ENCODE data around the gene FOS.

Gene FOS

DNA sequence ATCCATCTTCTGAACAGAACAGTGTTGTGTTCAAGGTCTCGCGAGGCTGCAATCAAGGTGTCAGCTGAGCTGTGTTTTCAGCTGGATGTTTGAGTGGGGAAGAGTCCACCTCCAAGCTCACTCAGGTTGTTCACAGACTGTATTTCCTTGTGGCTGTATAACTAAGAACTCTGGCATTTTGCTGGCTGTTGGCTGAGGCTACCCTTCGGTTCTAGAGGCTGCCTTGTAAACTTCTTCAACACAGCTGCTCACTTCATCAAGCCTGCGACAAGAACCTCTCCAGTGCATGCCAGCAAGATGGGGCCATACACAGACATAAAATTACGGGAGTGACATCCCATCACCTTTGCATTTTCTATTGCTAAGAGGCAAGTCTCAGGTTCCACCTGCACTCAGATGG, 12.7 kb downstream of the FOS start:
- H3K27me3 ChIP-seq (ENCODE audit: insufficient read depth, low read depth, severe bottlenecking) = no peaks in the 10 kb centered on the region
- DNase-seq = no peak
- H3K4me3 ChIP-seq (ENCODE audit: low read depth, low read length) = no peak overlapping the region
- H3K36me3 ChIP-seq = no peaks in the 10 kb centered on the region
- no peaks in the 10 kb centered on the region for H3K9me3 ChIP-seq (ENCODE audit: severe bottlenecking)
- TF ChIP-seq, protein P1, sequence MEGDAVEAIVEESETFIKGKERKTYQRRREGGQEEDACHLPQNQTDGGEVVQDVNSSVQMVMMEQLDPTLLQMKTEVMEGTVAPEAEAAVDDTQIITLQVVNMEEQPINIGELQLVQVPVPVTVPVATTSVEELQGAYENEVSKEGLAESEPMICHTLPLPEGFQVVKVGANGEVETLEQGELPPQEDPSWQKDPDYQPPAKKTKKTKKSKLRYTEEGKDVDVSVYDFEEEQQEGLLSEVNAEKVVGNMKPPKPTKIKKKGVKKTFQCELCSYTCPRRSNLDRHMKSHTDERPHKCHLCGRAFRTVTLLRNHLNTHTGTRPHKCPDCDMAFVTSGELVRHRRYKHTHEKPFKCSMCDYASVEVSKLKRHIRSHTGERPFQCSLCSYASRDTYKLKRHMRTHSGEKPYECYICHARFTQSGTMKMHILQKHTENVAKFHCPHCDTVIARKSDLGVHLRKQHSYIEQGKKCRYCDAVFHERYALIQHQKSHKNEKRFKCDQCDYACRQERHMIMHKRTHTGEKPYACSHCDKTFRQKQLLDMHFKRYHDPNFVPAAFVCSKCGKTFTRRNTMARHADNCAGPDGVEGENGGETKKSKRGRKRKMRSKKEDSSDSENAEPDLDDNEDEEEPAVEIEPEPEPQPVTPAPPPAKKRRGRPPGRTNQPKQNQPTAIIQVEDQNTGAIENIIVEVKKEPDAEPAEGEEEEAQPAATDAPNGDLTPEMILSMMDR (IDR thresholded peaks at IDR 0.05; ENCODE audit: low read depth, low read length) = no peak
- H3K27ac ChIP-seq = no peak overlapping the region

DNA sequence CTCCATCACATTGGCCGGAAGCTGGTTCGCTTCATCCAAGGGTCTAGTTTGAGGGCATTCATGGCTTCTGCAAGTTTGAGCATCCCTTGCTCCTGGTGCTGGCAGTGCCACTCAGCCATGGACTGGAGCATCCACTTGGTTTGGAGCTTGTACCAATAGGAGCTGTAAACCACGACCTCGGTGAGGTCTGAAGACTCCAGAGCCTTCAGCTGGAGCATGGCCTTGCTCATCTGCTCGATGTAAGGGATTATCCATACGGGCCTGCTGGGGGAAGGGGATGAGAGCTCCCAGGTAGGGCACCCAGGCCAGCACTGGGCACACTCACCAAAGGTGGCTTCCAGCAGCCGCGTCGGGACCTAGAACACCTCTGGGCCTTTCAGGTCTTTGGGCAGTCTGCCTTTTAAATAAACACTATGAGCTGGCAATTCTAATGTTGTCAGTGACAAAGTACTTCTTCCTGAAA, 13.5 kb downstream of the FOS start:
- Histone ChIP-seq H3K36me3 (no peaks in the 10 kb centered on the region), H3K4me3 (ENCODE audit: low read depth, low read length) (no peak overlapping the region), H3K27ac (no peak overlapping the region), H3K27me3 (ENCODE audit: insufficient read depth, low read depth, severe bottlenecking) (no peaks in the 10 kb centered on the region), H3K9me3 (ENCODE audit: severe bottlenecking) (no peaks in the 10 kb centered on the region)
- TF ChIP-seq, protein P1 (IDR thresholded peaks at IDR 0.05; ENCODE audit: low read depth, low read length) = no peak
- DNase-seq = no peak

DNA sequence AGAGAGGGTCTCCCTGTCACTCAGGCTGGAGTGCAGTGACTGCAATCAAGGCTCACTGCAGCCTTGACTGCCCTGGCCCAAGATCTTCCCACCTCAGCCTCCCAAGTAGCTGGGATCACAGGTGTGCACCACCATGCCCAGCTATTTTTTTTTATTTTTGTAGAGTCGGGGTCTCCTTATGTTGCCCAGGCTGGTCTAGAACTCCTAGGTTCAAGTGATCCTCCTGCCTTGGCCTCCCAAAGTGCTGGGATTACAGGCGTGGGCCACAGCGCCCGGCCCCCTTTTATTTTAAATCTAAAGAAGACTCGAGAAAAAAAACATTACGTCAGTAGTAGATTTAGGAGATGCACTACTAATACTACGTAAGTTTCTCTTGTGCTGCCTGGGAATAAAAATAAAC, 14.3 kb downstream of the FOS start:
- Histone ChIP-seq H3K27me3 (ENCODE audit: insufficient read depth, low read depth, severe bottlenecking) (no peaks in the 10 kb centered on the region), H3K9me3 (ENCODE audit: severe bottlenecking) (no peaks in the 10 kb centered on the region), H3K27ac (no peak overlapping the region), H3K36me3 (no peaks in the 10 kb centered on the region), H3K4me3 (ENCODE audit: low read depth, low read length) (no peak overlapping the region)
- TF ChIP-seq, protein P1 (IDR thresholded peaks at IDR 0.05; ENCODE audit: low read depth, low read length) = no peak
- DNase-seq = no peak

DNA sequence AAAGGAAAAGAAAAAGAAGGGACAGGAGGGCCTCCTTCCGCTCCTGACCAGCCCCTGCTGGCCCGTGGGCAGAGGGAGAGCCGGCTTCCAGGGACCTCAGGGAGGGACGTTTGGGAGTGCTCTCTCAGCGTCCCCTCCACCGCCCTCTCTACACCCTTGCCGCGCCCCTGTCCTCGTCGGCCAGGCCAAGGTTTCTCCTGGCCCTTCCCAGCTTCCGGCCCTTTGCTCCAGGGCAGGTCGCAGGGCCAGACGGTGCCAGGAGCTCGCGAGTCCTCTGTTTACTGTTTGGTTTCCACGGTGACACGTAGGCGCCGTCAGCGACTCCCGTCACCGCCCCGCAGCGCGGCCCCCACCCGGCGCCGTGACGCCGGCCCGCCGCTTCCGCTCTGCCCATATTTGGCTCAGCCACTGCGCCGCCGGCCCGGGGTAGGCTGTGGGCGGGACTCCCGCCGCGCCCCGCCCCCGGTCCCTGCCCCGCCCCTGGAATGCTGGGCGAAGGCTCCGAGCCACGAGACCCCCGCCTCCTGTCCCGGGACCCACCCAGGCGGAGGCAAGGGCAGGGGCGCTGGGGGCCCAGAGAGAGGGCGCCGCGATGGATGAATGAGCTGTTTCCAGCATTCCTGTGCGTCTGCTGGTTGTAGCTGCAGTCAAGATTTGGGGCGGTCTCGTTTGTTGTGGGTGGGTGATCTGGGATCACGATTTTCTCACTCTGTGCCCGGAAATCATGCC, 15.5 kb downstream of the FOS start:
- TF ChIP-seq, protein P1 (IDR thresholded peaks at IDR 0.05; ENCODE audit: low read depth, low read length) = no peak
- Histone ChIP-seq H3K27ac (peak overlapping the region; percentile 80), H3K4me3 (ENCODE audit: low read depth, low read length) (peak overlapping the region; percentile 69), H3K36me3 (no peaks in the 10 kb centered on the region), H3K9me3 (ENCODE audit: severe bottlenecking) (no peaks in the 10 kb centered on the region), H3K27me3 (ENCODE audit: insufficient read depth, low read depth, severe bottlenecking) (no peaks in the 10 kb centered on the region)
- peak; percentile 94 for DNase-seq

DNA sequence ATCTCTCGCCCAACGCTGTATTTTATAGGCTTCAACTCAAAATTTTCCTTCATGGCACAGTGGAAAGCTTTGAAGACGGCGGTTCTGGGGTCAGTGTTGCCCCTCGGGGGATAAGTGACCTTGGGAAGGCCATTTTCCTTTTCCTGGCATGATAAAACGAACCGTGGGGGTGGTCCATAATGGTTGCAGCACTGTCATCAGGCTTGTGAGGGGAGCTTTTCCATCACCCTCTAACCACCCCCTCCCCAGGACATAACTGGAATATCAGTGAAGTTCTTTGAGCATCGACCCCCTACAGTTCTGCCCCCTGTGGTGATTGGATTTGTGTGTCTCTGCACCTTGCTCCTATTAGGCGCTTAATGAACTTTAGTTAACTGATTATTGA, 16.0 kb downstream of the FOS start:
- no peaks in the 10 kb centered on the region for H3K9me3 ChIP-seq (ENCODE audit: severe bottlenecking)
- no peaks in the 10 kb centered on the region for H3K27me3 ChIP-seq (ENCODE audit: insufficient read depth, low read depth, severe bottlenecking)
- H3K4me3 ChIP-seq (ENCODE audit: low read depth, low read length) = peak overlapping the region; percentile 69
- H3K36me3 ChIP-seq = no peaks in the 10 kb centered on the region
- peak overlapping the region; percentile 11; the same call in 1 of the 2 replicates for H3K27ac ChIP-seq
- no peak for DNase-seq
- TF ChIP-seq, protein P1 (IDR thresholded peaks at IDR 0.05; ENCODE audit: low read depth, low read length) = no peak

DNA sequence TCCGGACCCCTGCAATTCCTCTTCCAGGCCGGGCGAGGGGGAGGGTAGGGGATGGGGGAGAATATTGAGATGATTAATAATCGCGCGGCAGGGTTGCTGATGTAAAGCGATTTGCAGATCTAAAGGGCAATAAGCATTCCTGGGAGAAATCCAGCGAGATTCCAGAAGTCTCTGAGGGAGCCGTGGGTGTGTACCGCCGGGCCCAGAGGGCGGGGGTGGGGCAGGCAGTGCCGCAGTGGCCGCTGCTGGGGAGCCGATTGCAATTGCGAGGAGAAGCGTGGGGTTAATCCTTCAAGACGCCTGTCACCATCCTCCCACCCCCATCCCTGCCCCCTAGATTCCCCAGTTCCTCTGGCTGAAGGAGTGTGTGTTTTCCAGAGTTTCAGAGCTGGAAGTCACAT, 16.4 kb downstream of the FOS start:
- Histone ChIP-seq H3K27ac (no peak overlapping the region), H3K36me3 (no peaks in the 10 kb centered on the region), H3K9me3 (ENCODE audit: severe bottlenecking) (no peaks in the 10 kb centered on the region), H3K27me3 (ENCODE audit: insufficient read depth, low read depth, severe bottlenecking) (no peaks in the 10 kb centered on the region), H3K4me3 (ENCODE audit: low read depth, low read length) (peak overlapping the region; percentile 69)
- peak; percentile 56 for DNase-seq
- TF ChIP-seq, protein P1 (IDR thresholded peaks at IDR 0.05; ENCODE audit: low read depth, low read length) = no peak

All from WERI-Rb-1 (cell line).